Activated CD8-positive, alpha-beta T cell treated with anti-CD3 and anti-CD28 coated beads for 36 hours (primary cell): ENCODE measurements around the gene KMT2E. TPM values are rescaled to one million over a fixed set of nuclear protein-coding genes. Genes with fewer than 3 reads are reported as not detected.
"Not testable (repeated sequence)": the region's sequence is repeated elsewhere in the genome, so short reads cannot be mapped to it uniquely, and the experiment has no call there.

Experiments used
- ATAC-seq: fragments of 200-7000 bp; cut with Tn5 transposase; one replicate; pipeline ENCODE4 v1.10.0; 2021; ENCODE audit warnings: mild to moderate bottlenecking, moderate library complexity
- CTCF ChIA-PET: fragments of 350-600 bp; sonication (Branson Sonifier 250); formaldehyde crosslinking; loops from one replicate; lab custom pipeline; 2021; ENCODE audit warnings: antibody characterized with exemption; lab: Charles Lee
- POLR2A ChIA-PET: fragments of 350-600 bp; sonication (Branson Sonifier 250); formaldehyde crosslinking; loops from one replicate; lab custom pipeline; 2021; ENCODE audit warnings: antibody characterized with exemption; lab: Charles Lee
- DNase-seq: peaks from one replicate; pipeline ENCODE4 v3.0.0-alpha.2; 2020
- H3K27ac Mint-ChIP-seq: one replicate; pipeline ENCODE4 v1.8.0; 2021; ENCODE audit warnings: mild to moderate bottlenecking, mixed read lengths
- H3K27me3 Mint-ChIP-seq: one replicate; pipeline ENCODE4 v1.8.0; 2021; ENCODE audit warnings: mixed read lengths
- H3K36me3 Mint-ChIP-seq: one replicate; pipeline ENCODE4 v1.8.0; 2021; ENCODE audit warnings: low read depth, mixed read lengths
- H3K4me1 Mint-ChIP-seq: one replicate; pipeline ENCODE4 v1.8.0; 2021; ENCODE audit warnings: low read depth, mixed read lengths
- H3K4me3 Mint-ChIP-seq: one replicate; pipeline ENCODE4 v1.8.0; 2021; ENCODE audit warnings: mild to moderate bottlenecking, moderate library complexity, mixed read lengths
- H3K9me3 Mint-ChIP-seq: one replicate; pipeline ENCODE4 v1.8.0; 2021; ENCODE audit warnings: mixed read lengths
- CTCF ChIP-seq: fragments of 200-600 bp; IDR thresholded peaks from one replicate; pipeline ENCODE4 v1.8.0; 2022; ENCODE audit warnings: antibody characterized with exemption, mild to moderate bottlenecking
- intact Hi-C: fragments of 100-400 bp; cut with micrococcal nuclease; formaldehyde crosslinking; loops from one replicate; pipeline ENCODE4 v1.10.0; 2022
- total RNA-seq, 2 experiments: library from RNA; stranded (reverse); gene quantifications; one replicate each; pipeline ENCODE4 v1.2.3, GENCODE V29; 2021

Gene KMT2E
- total RNA-seq, 2 experiments from 2014 or later = 94.7 to 98.4 TPM

- TF ChIP-seq CTCF = no peak
- Mint-ChIP-seq H3K36me3 (peaks cover 23% of the 10 kb centered on the region), H3K9me3 (no peaks in the 10 kb centered on the region), H3K27ac (peak overlapping the region; percentile 100), H3K4me1 (peaks cover 60% of the 10 kb centered on the region), H3K4me3 (peak overlapping the region; percentile 86), H3K27me3 (no peaks in the 10 kb centered on the region)
- ATAC-seq = no peak
- ChIA-PET CTCF (interaction anchor here (0.9 to 16.8 kb wide), 8 partner anchors 11 to 546 kb away, joined by 3 to 210 read pairs (median 3); partner anchors contain the start of genes KMT2E and RINT1), POLR2A (interaction anchor here (0.9 to 12.5 kb wide), 4 partner anchors 8 to 34 kb away, joined by 3 to 186 read pairs (median 14); partner anchors contain the start of gene KMT2E)
- intact Hi-C loops = loop anchor here (10.0 kb wide), 1 partner anchor 350 kb away; no protein-coding TSS in a partner anchor
- no peak for DNase-seq
Measured at GRCh38 chr7:104985259-104985617, 28.8 kb upstream of the KMT2E start.

GRCh38 chr7:104986628-104987259 is 27.3 kb upstream of the KMT2E start:
- no peak for DNase-seq
- ATAC-seq = no peak
- Mint-ChIP-seq H3K27ac (peak overlapping the region; percentile 80), H3K4me3 (no peak overlapping the region), H3K27me3 (no peaks in the 10 kb centered on the region), H3K9me3 (no peaks in the 10 kb centered on the region), H3K4me1 (peaks cover 52% of the 10 kb centered on the region), H3K36me3 (peaks cover 32% of the 10 kb centered on the region)
- ChIA-PET CTCF (interaction anchor here (16.8 kb wide), 1 partner anchor 25 kb away, joined by 210 read pairs; the partner anchor contains the start of gene KMT2E), POLR2A (interaction anchor here (0.8 to 12.5 kb wide), 5 partner anchors 9 to 45 kb away, joined by 3 to 186 read pairs (median 3); partner anchors contain the start of gene KMT2E)
- intact Hi-C loops = loop anchor here (1.0 to 10.0 kb wide), 2 partner anchors 25 to 348 kb away; no protein-coding TSS in a partner anchor
- TF ChIP-seq CTCF = no peak

- not testable (repeated sequence) for ATAC-seq, DNase-seq, H3K4me3 Mint-ChIP-seq, H3K27me3 Mint-ChIP-seq, H3K9me3 Mint-ChIP-seq
- peaks cover 49% of the 10 kb centered on the region for H3K4me1 Mint-ChIP-seq
- H3K36me3 Mint-ChIP-seq = peaks cover 37% of the 10 kb centered on the region
- CTCF ChIA-PET = interaction anchor here (1.4 to 16.8 kb wide), 2 partner anchors 14 to 24 kb away, joined by 3 to 210 read pairs; partner anchors contain the start of gene KMT2E
- intact Hi-C loops = loop anchor here (10.0 kb wide), 1 partner anchor 347 kb away; no protein-coding TSS in a partner anchor
- peak overlapping the region; percentile 51 for H3K27ac Mint-ChIP-seq
- POLR2A ChIA-PET = interaction anchor here (0.8 to 12.5 kb wide), 3 partner anchors 26 to 46 kb away, joined by 3 to 186 read pairs (median 3); partner anchors contain the start of gene KMT2E
Measured at GRCh38 chr7:104987403-104987802, 26.6 kb upstream of the KMT2E start.

GRCh38 chr7:104990983-104991382 is 23.0 kb upstream of the KMT2E start:
- Mint-ChIP-seq H3K9me3 (no peaks in the 10 kb centered on the region), H3K36me3 (peaks cover 60% of the 10 kb centered on the region), H3K27ac (peak overlapping the region; percentile 15), H3K27me3 (no peaks in the 10 kb centered on the region), H3K4me1 (peaks cover 60% of the 10 kb centered on the region), H3K4me3 (no peak overlapping the region)
- POLR2A ChIA-PET = interaction anchor here (1.1 to 1.2 kb wide), 2 partner anchors 13 to 14 kb away, joined by 3 read pairs; no protein-coding TSS in a partner anchor
- intact Hi-C loops = no loop called here
- CTCF ChIA-PET = interaction anchor here (1.8 to 16.8 kb wide), 3 partner anchors 10 to 37 kb away, joined by 6 to 210 read pairs (median 10); partner anchors contain the start of gene KMT2E
- ATAC-seq (no peak), DNase-seq (no peak)
- no peak for TF ChIP-seq CTCF

- Mint-ChIP-seq H3K36me3 (peaks cover 62% of the 10 kb centered on the region), H3K9me3 (no peaks in the 10 kb centered on the region), H3K27ac (peak overlapping the region; percentile 63), H3K27me3 (no peaks in the 10 kb centered on the region), H3K4me1 (peaks cover 61% of the 10 kb centered on the region), H3K4me3 (no peak overlapping the region)
- TF ChIP-seq CTCF = no peak
- ChIA-PET POLR2A (interaction anchor here (0.6 to 1.7 kb wide), 3 partner anchors 8 to 63 kb away, joined by 3 to 8 read pairs (median 8); no protein-coding TSS in a partner anchor), CTCF (interaction anchor here (1.7 to 16.8 kb wide), 2 partner anchors 11 to 19 kb away, joined by 6 to 210 read pairs; partner anchors contain the start of gene KMT2E)
- DNase-seq (no peak), ATAC-seq (no peak)
- intact Hi-C loops = no loop called here
Measured at GRCh38 chr7:104992306-104992705, 21.7 kb upstream of the KMT2E start.
